ENCODE data around the gene ST6GALNAC4.
A peak's percentile ranks its signal among the peaks of the same experiment; 100 is the strongest.

ST6GALNAC4 gene

DNA sequence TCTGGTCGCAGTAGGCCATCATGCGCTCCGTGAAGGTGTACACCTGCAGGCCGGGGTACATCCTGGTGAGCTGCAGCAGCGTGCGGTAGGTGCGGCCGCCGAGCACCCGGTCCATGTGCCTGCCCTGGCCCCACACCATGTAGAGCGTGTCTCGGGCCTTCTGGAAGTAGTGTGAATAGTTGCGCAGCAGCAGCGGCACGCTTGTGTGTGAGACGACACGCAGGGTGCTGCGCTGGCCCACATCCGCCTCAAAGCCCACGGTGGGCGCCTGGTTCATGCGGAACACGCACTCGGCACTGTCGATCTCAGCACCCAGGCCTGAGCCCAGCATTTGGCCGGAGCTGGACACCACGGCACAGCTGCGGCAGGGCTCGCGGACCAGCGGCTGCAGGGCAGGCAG, 4.5 kb downstream of the ST6GALNAC4 start:
- DNase-seq (ENCODE audit: low read depth) = no peak

DNA sequence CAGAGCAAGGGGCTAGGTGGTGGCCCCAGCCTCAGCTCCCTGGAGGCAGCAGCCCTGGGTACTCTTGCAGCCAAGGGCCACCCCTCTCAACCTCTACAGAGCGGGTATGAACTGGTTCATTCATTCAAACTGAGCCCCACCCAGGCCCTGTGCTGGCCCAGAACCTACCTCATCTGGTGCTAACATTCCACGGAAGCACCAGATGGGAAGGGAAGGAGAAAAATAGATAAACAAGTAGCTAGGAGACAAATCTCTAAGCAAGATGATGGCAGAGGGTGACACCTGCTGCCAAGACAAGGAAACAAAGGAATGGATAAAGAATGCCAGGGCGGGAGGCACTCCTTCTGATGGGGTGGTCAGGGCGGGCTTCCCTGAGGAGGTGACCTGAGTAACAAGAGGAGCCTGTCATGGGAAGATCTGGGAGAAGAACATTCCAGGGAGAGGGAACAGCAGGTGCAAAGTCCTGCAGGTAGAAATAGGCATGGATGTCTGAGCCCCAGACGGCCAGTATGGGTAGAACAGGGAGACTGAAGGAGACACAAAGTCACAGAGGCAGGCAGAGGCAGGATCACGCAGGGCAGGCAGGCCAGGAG, 6.1 kb downstream of the ST6GALNAC4 start:
- peak; percentile 64 for DNase-seq (ENCODE audit: low read depth)

DNA sequence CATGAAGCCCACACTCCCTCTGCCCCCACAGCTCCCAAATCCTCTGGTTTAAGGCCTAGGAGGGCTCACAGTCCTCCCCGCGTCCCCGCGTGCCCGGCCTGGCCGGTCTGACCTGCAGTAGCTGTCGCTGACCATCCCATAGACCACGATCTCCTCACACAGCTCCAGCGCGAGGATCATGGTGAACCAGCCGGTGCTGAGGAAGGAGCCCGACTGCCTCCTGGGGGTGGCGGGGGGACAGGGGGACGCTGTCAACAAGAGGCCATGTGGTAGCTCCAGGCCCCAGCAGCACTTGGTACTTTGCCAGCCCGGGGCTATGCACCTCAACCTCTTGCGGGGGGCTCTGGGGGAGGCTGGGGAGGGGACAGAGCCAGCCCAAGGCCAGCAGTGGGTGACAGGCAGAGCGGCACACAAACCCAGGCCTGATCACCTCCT, 7.0 kb downstream of the ST6GALNAC4 start:
- DNase-seq (ENCODE audit: low read depth) = no peak

DNA sequence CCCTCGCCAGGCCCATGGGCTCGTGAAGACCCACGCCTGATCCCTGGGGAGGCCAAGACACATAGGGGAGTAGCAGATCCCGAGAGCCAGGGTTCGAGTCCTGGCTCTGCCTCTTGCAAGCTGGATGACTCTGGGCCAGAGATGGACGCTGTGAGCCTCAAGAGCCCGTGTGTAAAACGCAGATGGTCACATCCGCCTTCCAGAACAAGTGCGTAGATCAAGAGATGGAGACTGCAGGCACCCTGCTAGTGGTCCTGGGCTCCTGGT, 8.2 kb downstream of the ST6GALNAC4 start:
- no peak for DNase-seq (ENCODE audit: low read depth)

DNA sequence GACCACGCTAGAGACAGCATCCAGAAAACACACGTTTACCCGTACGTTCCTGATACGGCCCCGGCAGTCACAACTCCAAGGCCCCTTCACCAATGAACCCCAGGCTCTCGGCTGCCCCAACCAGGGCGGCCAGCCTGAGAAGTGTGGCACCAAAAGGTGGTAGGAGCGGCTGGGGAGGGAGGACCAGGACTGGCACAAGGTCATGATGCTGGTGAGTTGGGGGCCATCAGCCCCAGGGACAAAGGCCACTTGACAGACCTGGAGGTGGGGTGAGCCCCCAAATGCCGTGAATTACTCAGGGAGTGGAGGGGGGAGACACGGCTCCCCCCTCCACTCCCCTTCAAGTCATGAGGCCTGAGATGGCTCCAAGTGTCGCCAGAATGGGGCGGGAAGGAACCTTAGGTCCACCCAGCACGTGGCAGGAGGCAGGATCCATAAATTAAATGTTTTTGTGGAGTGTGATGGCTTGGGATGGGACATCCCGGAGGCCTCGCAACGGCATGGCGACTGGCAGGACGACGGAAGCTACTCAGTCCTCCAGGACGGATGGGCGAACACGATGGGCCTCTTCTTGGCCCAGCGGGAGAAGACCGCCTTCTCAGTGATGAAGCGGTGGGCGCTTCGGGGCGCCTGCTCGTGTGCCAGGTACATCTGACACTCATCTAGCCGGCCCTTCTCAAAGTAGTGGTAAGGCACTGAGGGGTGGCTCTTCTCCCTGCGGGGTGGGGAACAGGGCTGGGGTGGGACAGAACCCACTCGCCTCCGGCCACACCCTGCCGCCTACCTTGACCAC, 8.8 kb downstream of the ST6GALNAC4 start:
- DNase-seq (ENCODE audit: low read depth) = no peak

DNA sequence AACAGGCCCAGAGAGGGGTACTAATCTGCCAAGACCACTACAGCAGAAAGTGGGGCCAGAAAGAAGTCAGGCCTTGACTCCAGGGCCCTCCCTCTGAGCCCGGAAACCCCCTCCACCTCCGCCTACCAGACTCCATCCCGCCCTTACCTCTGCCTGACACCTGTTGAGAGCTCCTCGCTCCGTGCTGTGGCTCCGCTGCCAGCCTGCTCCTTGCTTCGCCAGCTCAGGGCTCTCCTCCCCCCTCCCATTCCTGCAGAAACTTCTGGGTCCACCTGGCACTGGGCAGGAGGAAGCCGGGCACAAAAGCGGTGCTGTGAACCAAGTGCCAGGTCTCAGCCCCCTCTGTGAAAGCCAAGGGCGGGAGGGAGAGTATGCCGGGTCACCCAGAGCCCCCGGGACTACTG, 11.1 kb downstream of the ST6GALNAC4 start:
- DNase-seq (ENCODE audit: low read depth) = no peak

DNA sequence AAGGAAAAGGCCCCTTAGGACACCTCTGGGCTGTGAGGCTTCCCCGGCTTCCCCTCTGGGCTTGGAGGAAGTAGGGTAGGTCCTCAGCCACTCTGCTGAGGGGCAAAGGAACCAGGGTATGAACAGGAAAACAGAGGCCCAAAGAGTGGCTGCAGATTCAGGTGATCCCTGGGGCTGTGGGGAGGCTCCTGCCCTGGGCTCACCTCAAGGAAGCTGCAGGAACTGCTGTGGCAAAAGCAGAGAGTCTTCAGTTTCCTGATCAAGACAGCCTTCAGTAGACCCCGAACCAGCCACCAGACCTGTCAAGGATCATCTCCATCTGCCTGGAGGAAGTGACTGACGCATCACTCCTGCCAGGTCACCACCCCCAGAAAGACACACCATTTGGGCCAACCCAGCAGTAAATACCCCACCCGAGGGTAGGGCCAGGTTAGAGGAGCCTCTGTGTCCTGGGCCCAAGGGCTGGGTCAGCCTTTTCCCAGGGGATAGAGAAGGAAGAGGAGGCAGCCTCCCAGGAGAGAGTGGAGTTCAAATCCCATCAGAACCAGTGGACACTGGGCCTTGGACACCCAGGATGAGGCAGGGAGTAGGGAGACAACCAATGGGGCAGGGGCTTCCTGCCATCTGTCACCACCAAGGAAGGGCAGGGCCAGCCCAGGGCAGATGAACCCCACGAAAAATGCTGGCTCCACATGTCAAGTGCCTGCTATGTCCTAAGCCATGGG, 11.7 kb downstream of the ST6GALNAC4 start:
- DNase-seq (ENCODE audit: low read depth) = no peak

DNA sequence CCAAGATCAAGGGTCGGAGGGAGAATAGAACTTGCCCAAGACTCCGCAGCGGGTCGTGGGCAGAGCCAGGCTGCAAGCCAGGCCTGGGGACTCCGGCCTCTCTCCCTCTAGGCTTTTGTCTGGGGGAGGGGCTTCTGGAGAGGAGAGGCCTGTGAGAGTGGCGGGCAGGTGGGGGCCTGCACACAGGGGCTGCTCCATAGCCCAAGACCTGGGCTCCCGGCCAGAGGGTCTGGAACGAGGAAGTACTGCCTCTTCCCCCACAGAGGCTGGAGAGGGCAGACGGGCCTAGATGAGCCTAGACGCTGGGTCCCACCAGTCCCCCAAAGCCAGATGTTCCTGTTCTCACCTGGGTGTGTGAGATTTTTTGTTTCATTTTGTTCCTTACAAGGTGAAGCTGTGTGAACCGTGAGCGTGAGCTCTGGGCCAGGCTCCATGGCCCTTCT, 12.3 kb downstream of the ST6GALNAC4 start:
- DNase-seq (ENCODE audit: low read depth) = no peak

DNA sequence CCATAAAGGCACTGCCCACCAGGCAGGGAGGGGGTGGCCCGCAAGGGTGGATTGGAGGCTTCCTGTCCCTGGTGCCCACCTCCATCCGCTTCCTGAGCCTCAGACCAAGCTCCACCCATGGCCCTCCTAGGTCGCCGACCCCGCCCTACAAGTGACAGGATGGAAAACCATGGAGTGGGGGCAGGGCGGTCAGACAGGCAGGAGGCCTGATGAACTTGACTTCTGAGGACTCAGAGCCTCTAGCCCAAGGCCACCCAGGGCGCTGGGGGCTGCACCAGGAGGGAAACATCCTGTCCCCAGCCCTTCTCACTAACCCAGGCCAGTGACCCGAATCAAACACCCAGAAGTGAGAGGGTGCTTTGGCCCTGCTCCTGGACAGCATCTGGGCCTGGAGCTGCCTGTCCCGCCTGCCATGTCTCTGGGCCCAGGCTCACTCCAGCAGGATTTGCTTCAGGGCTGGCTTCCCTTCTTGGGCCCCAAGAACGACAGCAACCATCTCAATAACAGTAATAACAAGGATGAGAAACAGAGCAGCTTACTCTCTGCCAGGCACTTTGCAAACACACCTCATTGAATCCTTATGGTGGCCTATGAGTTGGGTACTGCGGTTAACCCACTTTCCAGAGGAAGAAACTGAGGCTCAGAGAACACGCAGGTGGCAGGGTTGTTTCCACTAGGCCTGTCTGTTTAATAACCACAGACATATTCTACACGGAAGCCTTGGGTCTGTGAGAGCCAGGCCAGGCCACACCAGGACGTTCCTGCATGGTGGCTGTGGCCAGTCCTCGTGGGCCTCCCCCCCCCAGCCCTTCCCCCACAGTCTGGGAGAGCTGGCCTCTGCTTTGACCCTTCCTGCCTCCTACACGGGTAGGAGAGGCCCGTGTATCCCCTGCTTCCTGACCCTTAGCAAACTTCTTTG, 13.0 kb downstream of the ST6GALNAC4 start:
- DNase-seq (ENCODE audit: low read depth) = no peak

DNA sequence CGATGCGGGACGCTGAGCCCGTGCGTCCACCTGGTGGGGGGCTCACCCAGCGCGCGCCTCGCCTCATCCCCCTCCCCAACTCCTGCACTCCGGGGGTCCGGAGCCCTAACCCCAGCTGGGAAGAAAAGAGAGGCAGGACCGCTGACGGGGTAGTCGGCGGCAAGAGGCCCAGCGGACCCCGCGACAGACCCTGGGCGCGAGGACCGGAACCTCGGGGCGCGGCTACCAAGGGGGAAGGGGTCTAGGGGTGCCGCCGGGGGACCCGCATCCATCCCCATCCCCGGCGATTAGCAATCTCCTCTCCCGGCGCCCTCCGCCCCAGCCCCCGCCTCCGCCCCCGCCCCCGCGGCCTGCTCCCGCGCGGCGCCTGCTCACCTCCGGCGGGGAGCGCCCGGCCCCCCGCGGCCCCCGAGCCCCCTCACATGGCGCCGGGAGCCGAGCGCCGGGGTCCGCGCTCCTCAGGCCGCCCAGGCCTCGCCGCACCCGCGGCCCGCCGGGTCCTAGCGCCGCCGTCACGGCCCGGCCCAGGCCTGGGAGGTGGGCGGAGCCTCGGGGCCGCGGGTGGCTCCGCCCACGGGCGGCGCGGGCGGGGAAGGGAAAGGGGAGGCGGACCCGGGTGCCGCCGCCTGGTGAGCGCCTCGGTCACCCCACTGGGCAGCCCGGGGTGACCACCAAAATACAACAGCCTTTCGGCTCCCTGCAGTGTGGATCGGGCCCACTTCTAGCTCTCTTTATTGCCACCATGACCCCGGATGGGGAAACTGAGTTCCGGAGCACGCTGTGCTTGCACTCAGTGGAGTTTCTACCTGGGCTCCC, 17.5 kb downstream of the ST6GALNAC4 start, which contains the start of gene ST6GALNAC6:
Gene ST6GALNAC6, minus strand, starts transcription at position 476 of the 816 bp plus-strand sequence. CDS start 1,622 bp downstream, outside the sequence.
- peak; percentile 70 for DNase-seq (ENCODE audit: low read depth)

DNA sequence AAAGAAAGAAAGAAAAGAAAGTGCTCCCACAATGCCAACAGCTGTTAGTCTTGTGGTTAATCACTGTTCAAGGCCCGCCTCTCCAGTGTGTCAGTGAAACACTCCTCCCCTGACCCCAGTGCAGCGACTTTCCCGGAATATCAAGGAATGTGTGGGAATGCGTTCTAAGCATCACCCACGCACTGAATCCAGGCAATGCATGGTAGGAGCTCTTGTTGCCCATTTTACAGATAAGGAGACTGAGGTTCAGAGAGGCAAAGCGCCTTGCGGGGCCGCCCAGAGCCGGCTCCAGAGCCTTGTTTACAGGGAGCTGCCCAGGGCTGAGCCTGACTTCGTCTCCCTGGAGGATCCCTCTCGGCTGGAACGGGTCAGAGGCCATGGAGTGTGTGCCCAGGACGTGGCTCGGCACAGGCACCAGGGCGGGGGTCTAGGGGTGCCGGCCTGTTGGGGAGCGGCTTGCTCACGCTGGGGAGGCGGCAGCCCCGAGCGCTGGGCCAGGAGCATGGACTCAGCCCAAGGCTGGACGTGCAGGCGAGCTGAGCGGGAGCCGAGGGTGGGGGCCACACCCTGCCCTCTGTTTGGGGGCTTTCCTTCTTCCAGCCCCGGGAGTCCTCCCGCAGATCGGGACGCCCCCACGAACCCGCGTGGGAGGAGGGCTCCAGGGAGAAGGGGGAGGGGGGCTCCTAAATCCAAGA, 18.3 kb downstream of the ST6GALNAC4 start:
- DNase-seq (ENCODE audit: low read depth) = peak; percentile 80

DNA sequence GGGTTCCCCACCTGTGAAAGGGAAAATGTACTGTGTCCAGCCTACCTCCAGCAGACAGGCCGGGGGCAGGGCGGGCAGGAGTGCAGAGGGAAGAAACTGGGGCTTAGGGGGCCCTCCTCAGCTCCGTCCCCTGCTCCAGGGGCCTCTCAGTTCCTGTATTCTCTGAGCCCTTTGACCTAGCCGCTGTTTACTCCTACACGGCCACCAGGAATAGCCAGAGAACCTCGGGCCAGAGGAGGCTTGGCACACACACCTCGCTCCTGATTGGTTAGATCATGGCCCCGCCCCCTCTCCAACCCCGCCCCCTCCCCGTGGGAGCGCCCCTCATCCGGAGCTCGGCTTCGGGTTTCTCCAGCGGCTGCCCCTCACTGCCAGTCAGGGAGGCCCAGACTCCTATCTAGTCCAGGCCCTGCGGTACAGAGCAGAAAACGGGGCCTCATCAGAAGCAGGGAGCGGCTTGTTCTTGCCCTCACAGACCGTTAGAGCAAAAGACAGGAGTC, 19.6 kb downstream of the ST6GALNAC4 start:
- no peak for DNase-seq (ENCODE audit: low read depth)

DNA sequence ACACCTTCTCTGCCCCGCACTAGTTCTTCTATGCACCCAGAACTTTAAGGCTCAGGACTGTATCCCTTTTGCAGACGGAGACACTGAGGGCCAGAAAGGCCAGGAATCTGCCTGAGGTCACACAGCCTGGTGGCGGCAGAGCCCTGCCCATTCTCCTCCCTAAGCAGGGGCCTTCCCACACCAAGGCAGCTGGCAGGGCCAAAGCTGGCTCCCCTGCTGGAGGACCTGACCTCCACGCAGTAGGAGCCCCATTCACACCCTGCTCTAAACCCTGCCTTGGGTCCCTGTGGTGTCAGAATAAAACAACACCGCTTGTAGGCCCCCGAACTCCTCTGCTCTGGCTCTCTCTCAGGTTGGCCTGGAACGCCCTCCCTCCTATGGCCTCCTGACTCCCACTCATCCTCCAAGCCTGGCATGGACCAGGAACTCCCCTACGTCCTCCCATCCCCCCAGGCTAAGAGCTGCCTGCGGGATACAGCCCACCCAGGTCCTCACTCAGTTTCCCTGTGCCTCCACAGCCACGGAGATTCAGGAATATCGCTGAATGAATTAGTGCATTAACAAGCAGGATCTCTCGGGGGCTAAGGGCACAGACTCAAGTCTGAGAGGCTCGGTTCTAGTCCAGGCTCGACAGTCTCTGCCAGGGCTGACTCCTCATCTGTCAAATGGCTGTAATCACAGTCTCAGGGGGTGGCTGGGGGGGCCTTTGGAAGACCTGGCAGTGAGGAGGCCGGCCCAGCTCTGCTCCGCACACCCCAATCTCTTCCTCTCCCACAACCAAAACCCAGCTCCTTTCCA, 20.2 kb downstream of the ST6GALNAC4 start:
- no peak for DNase-seq (ENCODE audit: low read depth)

DNA sequence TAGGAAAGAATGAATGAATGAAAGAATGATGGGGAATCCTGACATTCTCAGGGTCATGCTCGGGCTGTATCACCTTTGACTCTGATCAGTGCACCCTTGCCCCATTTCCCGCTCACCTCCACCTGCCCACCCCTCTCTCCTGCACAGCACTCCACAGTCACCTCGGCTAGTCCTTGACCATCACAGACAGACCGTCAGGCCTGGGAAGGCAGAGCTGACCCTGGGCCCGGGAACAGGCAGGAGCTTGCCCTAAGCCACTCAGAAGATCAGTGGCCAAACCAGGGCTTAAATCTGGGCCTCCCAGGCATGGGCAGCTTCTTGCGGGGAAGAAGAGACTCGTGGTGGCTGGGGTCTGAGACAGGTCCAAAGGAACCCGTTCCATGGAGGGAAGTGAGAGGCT, 21.0 kb downstream of the ST6GALNAC4 start:
- DNase-seq (ENCODE audit: low read depth) = no peak

DNA sequence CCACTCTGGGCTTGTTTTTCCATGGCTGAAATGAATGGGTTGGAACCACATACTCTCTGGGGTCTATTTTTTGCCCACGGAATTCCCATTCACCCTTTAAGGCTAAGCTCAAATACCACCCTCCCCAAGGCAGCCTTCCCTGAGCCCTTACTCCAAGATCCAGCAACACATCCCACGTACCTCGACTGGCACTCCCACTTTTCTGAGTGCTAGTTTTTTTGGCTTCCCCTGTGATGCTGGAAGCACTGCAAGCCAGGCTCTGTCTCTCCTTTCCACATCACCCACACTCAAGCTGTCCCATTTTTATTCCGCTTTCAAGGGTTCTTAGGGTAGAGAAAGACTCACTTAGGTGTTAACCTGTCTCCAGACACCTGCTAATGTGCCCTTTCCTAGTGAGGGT, 23.4 kb downstream of the ST6GALNAC4 start:
- DNase-seq (ENCODE audit: low read depth) = no peak

DNA sequence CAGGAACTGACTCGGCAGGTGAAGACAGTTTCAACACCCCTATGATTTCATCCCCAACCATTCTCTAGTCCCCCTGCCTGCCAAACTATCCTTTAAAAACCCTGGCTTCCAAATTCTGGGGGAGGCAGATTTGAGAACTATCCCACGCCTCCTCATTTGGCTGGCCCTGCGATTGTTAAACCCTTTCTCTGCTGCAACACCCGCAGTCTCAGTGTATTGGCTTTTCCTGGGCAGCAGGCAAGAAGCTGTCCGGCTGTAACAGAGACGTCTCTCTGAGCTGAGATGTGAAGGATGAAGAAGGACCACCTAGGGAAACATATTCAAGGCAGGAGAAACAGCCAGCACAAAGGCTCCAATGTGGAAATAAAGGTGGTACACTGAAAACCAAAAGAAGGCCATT, 24.0 kb downstream of the ST6GALNAC4 start:
- DNase-seq (ENCODE audit: low read depth) = no peak

DNA sequence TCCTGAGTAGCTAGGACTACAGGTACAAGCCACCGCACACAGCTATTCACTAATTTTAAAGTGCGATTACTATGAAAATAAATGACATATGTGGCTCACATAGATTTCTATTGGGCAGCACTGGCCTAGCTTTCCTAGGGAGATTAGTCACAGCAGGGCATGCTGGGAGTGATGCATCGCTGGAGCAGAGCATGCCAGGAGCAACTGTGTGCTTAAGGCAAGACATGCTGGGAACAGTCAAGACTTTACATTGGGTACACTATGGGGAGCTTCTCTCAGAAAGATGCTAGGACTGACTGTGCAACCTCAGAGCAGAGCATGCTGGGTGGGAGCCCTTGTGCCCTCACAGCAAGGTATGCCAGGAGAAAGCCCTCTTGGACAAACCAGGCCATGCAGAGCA, 26.8 kb downstream of the ST6GALNAC4 start:
- no peak for DNase-seq (ENCODE audit: low read depth)

DNA sequence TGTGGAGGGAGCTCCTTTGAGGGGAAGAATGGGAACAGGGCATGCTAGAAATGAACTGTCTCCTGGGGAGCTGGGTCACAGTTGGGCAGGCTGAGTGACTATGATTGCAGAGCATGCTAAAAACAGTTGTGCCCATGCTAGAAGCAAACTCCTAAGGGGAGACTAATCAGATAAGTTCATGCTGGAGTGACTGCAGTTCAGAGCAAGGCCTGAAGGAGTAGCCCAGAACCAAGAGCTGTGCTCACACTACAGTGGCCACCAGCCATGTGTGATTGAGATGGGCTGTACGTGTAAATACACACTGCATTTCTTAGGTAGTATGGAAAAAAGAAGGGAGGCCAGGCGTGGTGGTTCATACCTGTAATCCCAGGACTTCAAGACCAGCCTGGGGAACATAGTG, 29.0 kb downstream of the ST6GALNAC4 start:
- DNase-seq (ENCODE audit: low read depth) = no peak

DNA sequence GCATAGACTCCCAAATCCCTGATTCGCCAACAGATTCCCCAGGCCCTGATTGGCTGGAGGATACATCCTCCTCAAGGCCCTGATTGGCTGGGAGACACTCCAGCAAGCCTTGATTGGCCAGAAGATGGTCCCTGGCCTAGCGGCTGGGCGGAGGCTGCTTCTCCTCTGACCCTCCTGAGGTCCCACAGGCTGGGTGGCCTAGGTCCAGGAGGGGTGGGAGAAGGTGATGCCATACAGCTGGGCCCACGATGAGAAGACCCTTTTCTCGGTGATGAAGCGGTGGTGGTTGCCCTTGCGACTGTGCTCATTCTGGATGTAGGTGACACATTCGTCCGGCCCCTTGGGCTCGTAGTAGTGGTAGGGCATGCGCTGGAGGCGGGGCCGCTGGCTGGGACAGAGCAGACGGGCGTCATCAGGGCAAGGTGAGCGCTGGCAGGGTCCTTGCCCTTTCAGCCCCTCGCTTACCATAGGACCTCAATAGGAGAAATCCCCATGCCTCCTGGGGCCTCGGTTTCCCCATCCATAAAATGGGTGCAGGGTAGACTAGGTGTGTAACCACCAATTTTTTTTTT, 30.4 kb downstream of the ST6GALNAC4 start:
- no peak for DNase-seq (ENCODE audit: low read depth)
